ENCODE results near the gene KRTAP12-1.

Gene KRTAP12-1

GRCh38 chr21:44681861-44682579 lies at the start of gene KRTAP12-1:
Gene KRTAP12-1 (minus strand): TSS chr21:44682163. CDS start chr21:44682123, 40 bp downstream.
- DNase-seq, result no peak

- DNase-seq, result no peak
Observed at GRCh38 chr21:44730951-44731579, 49.1 kb upstream of the KRTAP12-1 start.

GRCh38 chr21:44730028-44730395 lies 48.0 kb upstream of the KRTAP12-1 start:
- no peak for DNase-seq

- no peak for DNase-seq
Observed at GRCh38 chr21:44729336-44730027, 47.5 kb upstream of the KRTAP12-1 start.

GRCh38 chr21:44728716-44729115 lies 46.8 kb upstream of the KRTAP12-1 start:
- no peak for DNase-seq

- DNase-seq, result no peak
Observed at GRCh38 chr21:44727757-44728156, 45.8 kb upstream of the KRTAP12-1 start.

GRCh38 chr21:44727321-44727720 lies 45.4 kb upstream of the KRTAP12-1 start:
- no peak for DNase-seq

GRCh38 chr21:44726826-44727225 lies 44.9 kb upstream of the KRTAP12-1 start:
- DNase-seq, result no peak

- DNase-seq, result no peak
Observed at GRCh38 chr21:44724926-44725325, 43.0 kb upstream of the KRTAP12-1 start.

- DNase-seq, result no peak
Observed at GRCh38 chr21:44724196-44724595, 42.2 kb upstream of the KRTAP12-1 start.

GRCh38 chr21:44723177-44724131 lies 41.5 kb upstream of the KRTAP12-1 start:
- DNase-seq, result no peak

- DNase-seq, result no peak
Observed at GRCh38 chr21:44722731-44723130, 40.8 kb upstream of the KRTAP12-1 start.

- DNase-seq, result no peak
Observed at GRCh38 chr21:44720170-44720569, 38.2 kb upstream of the KRTAP12-1 start.

GRCh38 chr21:44718571-44718970 lies 36.6 kb upstream of the KRTAP12-1 start:
- DNase-seq, result no peak

GRCh38 chr21:44718093-44718492 lies 36.1 kb upstream of the KRTAP12-1 start:
- no peak for DNase-seq

- no peak for DNase-seq
Observed at GRCh38 chr21:44716984-44717383, 35.0 kb upstream of the KRTAP12-1 start.

- DNase-seq, result no peak
Observed at GRCh38 chr21:44714905-44715304, 32.9 kb upstream of the KRTAP12-1 start.

GRCh38 chr21:44713846-44714245 lies 31.9 kb upstream of the KRTAP12-1 start:
- DNase-seq, result no peak

GRCh38 chr21:44713130-44713529 lies 31.2 kb upstream of the KRTAP12-1 start:
- no peak for DNase-seq

GRCh38 chr21:44712203-44713028 lies 30.5 kb upstream of the KRTAP12-1 start:
- no peak for DNase-seq

- DNase-seq, result no peak
Observed at GRCh38 chr21:44711327-44712202, 29.6 kb upstream of the KRTAP12-1 start, which contains the start of gene TSPEAR. Gene TSPEAR (minus strand): TSS chr21:44711572. CDS start chr21:44711514, 58 bp downstream.

All from stimulated activated naive CD4-positive, alpha-beta T cell treated with Interleukin-2 at 50 U/mL for 16 hours (primary cell).